ENCODE measurements around the gene ANGPTL1.
"Not testable (repeated sequence)": the region's sequence is repeated elsewhere in the genome, so short reads cannot be mapped to it uniquely, and the experiment has no call there.

ANGPTL1 gene

GRCh38 chr1:178864326-178864725 is 6.6 kb downstream of the ANGPTL1 start:
- no peak for DNase-seq

GRCh38 chr1:178862864-178863263 is 8.0 kb downstream of the ANGPTL1 start:
- no peak for DNase-seq

- DNase-seq: no peak
Measured at GRCh38 chr1:178862416-178862815, 8.5 kb downstream of the ANGPTL1 start.

GRCh38 chr1:178857126-178857525 is 13.8 kb downstream of the ANGPTL1 start:
- DNase-seq: no peak

GRCh38 chr1:178849918-178850317 is 21.0 kb downstream of the ANGPTL1 start:
- no peak for DNase-seq

GRCh38 chr1:178847919-178848318 is 23.0 kb downstream of the ANGPTL1 start:
- not testable (repeated sequence) for DNase-seq

DNA sequence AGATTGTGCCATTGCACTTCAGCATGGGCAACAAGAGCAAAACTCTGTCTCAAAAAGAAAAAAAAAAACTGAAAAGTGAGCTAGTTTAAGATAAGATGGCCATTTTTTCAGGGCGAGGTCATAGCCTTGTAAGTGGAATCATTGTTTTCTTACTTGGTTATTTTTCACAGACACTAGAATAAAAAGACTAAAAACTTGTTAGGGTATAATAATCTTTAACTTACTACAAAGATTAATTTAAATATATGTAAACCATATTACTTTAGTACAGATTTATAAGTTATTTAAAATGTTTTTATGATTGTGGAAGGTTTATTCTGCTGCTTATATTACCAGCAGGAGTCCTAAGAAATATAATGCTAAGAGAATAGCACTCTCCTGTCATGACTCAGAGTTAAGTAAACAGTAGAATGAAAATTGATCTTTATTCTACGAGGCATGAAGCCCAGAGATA is 23.5 kb downstream of the ANGPTL1 start:
- DNase-seq: no peak

DNA sequence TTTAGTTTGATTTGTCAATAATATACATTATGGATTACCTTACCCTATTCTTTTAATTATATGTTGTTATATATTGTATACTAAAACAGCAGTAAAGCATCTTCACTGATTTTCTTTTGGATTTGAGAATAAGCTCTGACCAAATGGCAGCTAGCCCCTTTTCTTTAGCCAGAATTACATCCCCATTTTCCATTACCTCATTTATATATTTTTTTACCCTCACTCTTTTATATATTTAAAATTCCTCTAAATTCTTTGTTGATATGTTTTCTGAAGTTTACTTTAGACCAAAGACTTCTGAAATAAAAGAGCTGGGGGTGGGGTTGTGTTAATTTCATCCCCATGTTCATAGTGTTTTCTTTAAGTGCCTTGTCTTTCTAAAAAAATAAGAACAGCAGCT is 24.6 kb downstream of the ANGPTL1 start:
- no peak for DNase-seq

- no peak for DNase-seq
Measured at GRCh38 chr1:178844436-178844835, 26.4 kb downstream of the ANGPTL1 start.

DNA sequence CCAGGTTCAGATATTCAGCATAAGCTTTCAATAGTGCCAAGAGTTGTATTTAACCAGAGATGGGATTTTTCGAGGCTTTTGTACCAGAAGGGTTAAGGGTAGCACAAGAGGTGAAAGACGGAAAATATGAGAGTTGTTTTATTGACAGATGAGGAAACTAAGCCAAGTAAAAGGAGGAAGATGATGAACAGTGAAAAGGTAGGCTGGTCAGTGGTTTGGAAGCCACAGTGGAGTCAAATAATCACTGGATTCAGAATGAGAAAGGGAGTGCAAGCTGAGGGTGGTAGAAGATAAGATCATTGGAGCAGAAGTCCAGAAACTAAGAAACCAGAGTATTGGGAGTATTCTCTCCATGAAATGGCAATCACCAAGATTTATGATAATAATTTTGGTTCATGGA is 45.7 kb downstream of the ANGPTL1 start:
- DNase-seq: no peak

GRCh38 chr1:178821134-178821866 is 49.6 kb downstream of the ANGPTL1 start:
- no peak for DNase-seq

DNA sequence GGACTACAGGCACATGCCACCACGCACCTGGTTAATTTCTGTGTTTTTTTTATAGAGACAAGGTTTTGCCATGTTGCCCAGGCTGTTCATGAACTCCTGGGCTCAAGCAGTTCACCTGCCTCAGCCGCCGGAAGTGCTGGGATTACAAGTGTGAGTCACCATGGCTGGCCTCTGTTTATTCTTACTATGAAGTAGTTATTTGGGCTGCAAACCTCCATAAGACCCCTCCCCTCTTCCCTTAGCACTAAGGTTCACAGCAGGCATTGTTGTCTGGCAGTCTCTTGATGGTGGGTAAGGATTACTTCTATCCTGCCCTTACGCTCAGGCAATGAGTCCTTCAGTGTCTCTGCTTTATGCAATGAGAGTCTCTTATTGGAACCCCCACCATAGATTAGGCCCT is 51.8 kb downstream of the ANGPTL1 start:
- no peak for DNase-seq

DNA sequence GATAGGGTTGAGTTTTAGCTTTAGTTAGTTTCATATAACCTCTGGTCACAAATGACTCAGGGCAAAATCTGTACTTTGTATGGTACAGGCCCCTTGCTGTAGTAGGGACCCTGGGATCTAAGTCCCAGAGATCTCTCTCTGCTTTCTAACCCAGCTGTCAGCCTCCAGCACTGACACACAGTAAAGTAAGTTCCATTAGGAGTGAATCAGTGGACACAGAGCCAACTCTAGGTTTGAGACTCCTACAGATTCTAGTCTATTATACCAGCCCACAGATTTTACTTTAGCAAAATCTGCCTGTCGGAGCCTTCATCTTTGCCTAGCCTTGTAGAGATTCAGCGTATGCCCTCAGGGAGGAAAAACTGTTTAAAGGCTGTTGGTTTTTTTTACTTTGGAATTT is 52.5 kb downstream of the ANGPTL1 start:
- no peak for DNase-seq

DNA sequence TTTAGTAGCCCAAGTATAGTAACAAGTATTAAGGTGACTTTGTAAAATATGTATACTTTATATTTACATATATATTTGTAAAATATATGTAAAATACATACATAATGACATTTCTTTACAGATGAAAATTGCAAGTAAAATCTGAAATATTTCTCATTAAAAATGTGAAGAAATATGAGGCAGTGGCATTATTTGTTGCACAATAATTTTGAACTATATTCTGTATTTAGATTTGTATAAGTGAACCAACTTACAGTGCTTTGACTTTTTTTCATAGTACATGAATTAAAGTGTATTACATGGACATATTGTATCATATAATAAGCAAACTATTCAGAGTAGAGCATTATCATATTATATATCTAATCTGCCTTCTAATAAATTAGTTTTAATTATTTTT is 60.3 kb downstream of the ANGPTL1 start:
- DNase-seq: no peak

GRCh38 chr1:178808529-178808928 is 62.3 kb downstream of the ANGPTL1 start:
- DNase-seq: no peak

DNA sequence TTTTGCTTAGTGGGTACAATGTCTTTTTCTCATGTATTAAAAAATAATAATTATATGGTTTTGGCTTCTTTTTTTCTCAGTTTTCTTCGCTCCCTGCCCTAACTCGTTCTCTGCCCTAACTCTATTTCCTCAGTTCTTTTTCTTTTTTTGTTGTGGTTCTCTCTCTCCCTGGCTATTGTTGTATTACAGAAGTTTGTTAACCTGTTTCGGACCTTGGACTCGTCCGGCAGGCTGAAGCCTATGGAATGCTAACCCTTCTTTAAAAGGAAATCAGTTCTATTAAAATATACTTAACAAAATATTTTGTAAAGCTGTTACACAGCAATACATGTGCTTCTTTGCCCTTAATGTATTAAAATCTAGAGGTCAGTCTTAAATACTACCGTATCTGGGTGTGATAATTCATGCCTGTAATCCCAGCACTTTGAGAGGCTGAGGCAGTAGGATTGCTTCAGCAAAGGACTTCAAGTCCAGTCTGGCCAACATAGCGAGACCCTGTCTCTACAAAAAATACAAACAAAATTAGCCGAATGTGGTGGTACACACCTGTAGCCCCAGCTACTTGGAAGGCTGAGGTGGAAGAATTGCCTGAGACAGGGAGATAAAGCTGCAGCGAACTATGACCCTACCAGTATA is 64.1 kb downstream of the ANGPTL1 start:
- DNase-seq: no peak

DNA sequence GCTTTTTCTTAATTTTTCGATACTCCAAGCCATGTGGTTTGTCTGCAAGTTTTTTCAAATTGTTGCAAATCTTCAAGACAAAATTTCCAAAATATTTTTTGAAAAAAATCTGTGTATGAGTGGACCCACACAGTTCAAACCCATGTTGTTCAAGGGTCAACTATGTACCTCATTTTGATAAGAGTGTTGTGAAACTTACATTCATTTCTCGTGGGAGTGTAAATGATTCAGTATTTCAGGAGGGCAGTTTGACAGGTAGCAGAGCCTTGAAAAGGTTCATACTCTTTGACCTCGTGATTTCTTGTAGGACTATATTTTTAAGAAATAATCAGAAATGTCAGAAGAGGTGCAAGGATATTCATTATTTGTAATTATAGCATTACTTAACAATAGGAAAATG is 68.0 kb downstream of the ANGPTL1 start:
- no peak for DNase-seq
